Neuronal stem cell (in vitro differentiated cells): Measurements from ENCODE around the gene KCNK4.

Experiments used
- DNase-seq: peaks from one replicate; pipeline ENCODE4 v3.0.0-alpha.2; 2013; ENCODE audit warnings: low spot score
- H2AFZ ChIP-seq: one replicate; pipeline ENCODE4 v1.6.1; 2013; ENCODE audit warnings: mild to moderate bottlenecking, low read length, inconsistent platforms
- H2AK5ac ChIP-seq: 2 replicates; pipeline ENCODE4 v1.6.1; 2013; ENCODE audit warnings: low read depth, mild to moderate bottlenecking, inconsistent platforms, low read length, moderate library complexity, mixed read lengths
- H2BK120ac ChIP-seq: 2 replicates; pipeline ENCODE4 v1.6.1; 2013; ENCODE audit warnings: low read depth, mild to moderate bottlenecking, inconsistent platforms, low read length, moderate library complexity, mixed read lengths
- H2BK12ac ChIP-seq: one replicate; pipeline ENCODE4 v1.6.1; 2013; ENCODE audit warnings: low read length, inconsistent platforms
- H2BK15ac ChIP-seq: 2 replicates; pipeline ENCODE4 v1.6.1; 2013; ENCODE audit warnings: mild to moderate bottlenecking, low read length, inconsistent platforms, mixed read lengths
- H2BK5ac ChIP-seq: one replicate; pipeline ENCODE4 v1.6.1; 2013; ENCODE audit warnings: inconsistent platforms, mild to moderate bottlenecking, low read length, moderate library complexity
- H3K14ac ChIP-seq: one replicate; pipeline ENCODE4 v1.6.1; 2013; ENCODE audit warnings: low read length, inconsistent platforms
- H3K18ac ChIP-seq: 2 replicates; pipeline ENCODE4 v1.6.1; 2013; ENCODE audit warnings: low read length, inconsistent platforms
- H3K23ac ChIP-seq: 2 replicates; pipeline ENCODE4 v1.6.1; 2013; ENCODE audit warnings: low read depth, mild to moderate bottlenecking, mixed read lengths, low read length, inconsistent platforms; ENCODE audit not compliant: poor library complexity
- H3K27ac ChIP-seq: replicated peaks from 3 replicates; pipeline ENCODE4 v1.5.1; 2013; ENCODE audit warnings: low read length, inconsistent platforms
- H3K27me3 ChIP-seq, 3 experiments: 2 replicates each; pipeline ENCODE4 v1.6.1; 2013; ENCODE audit warnings: low read length in 3 of 3, mild to moderate bottlenecking in 2 of 3, inconsistent platforms in 1 of 3, low read depth in 1 of 3, mixed read lengths in 1 of 3, moderate library complexity in 1 of 3; ENCODE audit not compliant: control insufficient read depth in 3 of 3, insufficient read depth in 3 of 3
- H3K36me3 ChIP-seq, 2 donors: replicated peaks in 1 of 2; 2 replicates each; pipeline ENCODE4 v1.6.1; 2013; ENCODE audit warnings: low read length in 2 of 2; ENCODE audit not compliant: control insufficient read depth in 2 of 2, insufficient read depth in 2 of 2
- H3K4ac ChIP-seq: 2 replicates; pipeline ENCODE4 v1.6.1; 2013; ENCODE audit warnings: inconsistent platforms, mild to moderate bottlenecking, low read length, moderate library complexity
- H3K4me1 ChIP-seq, 2 donors: 1 replicate in 1 of 2; 2 replicates in 1 of 2; pipeline ENCODE4 v1.6.1; 2013; ENCODE audit warnings: low read length in 2 of 2, low read depth in 1 of 2; ENCODE audit not compliant: control insufficient read depth in 2 of 2, insufficient read depth in 1 of 2
- H3K4me2 ChIP-seq: one replicate; pipeline ENCODE4 v1.6.1; 2013; ENCODE audit warnings: mild to moderate bottlenecking, low read length, inconsistent platforms; ENCODE audit not compliant: insufficient read depth, poor library complexity, severe bottlenecking
- H3K4me3 ChIP-seq, 2 donors: 2 replicates each; pipeline ENCODE4 v1.5.1; 2013; ENCODE audit warnings: low read length in 2 of 2, mild to moderate bottlenecking in 2 of 2, inconsistent platforms in 1 of 2, moderate library complexity in 1 of 2
- H3K79me1 ChIP-seq: one replicate; pipeline ENCODE4 v1.6.1; 2013; ENCODE audit warnings: low read depth, mild to moderate bottlenecking, inconsistent platforms, low read length, moderate library complexity
- H3K9ac ChIP-seq: one replicate; pipeline ENCODE4 v1.6.1; 2013; ENCODE audit warnings: mild to moderate bottlenecking, low read depth, low read length, inconsistent platforms; ENCODE audit not compliant: poor library complexity
- H3K9me3 ChIP-seq, 2 donors: replicated peaks in 1 of 2; 2 replicates each; pipeline versions ENCODE3 to v1.6.1; 2013; ENCODE audit warnings: low read length in 2 of 2, mild to moderate bottlenecking in 2 of 2, inconsistent platforms in 1 of 2, low read depth in 1 of 2, mixed read lengths in 1 of 2, moderate library complexity in 1 of 2; ENCODE audit not compliant: control insufficient read depth in 2 of 2, insufficient read depth in 1 of 2
- H4K8ac ChIP-seq: one replicate; pipeline ENCODE4 v1.6.1; 2013; ENCODE audit warnings: low read depth, mild to moderate bottlenecking, inconsistent platforms, low read length, moderate library complexity
- H4K91ac ChIP-seq: one replicate; pipeline ENCODE4 v1.6.1; 2013; ENCODE audit warnings: low read length, low read depth, mild to moderate bottlenecking, inconsistent platforms; ENCODE audit not compliant: poor library complexity
- WGBS, 2 donors: extraction: QIAGEN DNeasy Blood & Tissue Kit; methylation state at CpG; one replicate each; pipeline ENCODE4 v1.1.7; 2013; ENCODE audit warnings: missing lambda C conversion rate in 2 of 2, mixed read lengths in 1 of 2; ENCODE audit not compliant: insufficient read length in 2 of 2, insufficient replicate concordance in 1 of 2; ENCODE audit errors: extremely low coverage in 2 of 2; 5-methylcytosine and 5-hydroxymethylcytosine counted together

KCNK4 gene

GRCh38 chr11:64290352-64291261, 495 bp upstream of the KCNK4 start:
- Histone ChIP-seq H3K4me1 (peaks cover 12 to 13% of the 10 kb centered on the region in 2 donors), H3K27me3 (peaks cover 32 to 63% (median 62%) of the 10 kb centered on the region in 3 experiments), H2AK5ac (no peak overlapping the region), H4K91ac (no peak overlapping the region), H3K36me3 (no peaks in the 10 kb centered on the region), H2BK5ac (no peak overlapping the region), H3K14ac (peak overlapping the region; percentile 47), H2BK15ac (peak overlapping the region; percentile 15), H2BK12ac (no peak overlapping the region), H4K8ac (no peak overlapping the region), H2BK120ac (no peak overlapping the region), H3K9me3 (no peaks in the 10 kb centered on the region), H3K4me3 (no peak overlapping the region), H3K9ac (no peak overlapping the region), H2AFZ (no peak overlapping the region), H3K27ac (no peak overlapping the region), H3K4me2 (no peak overlapping the region), H3K4ac (no peak overlapping the region), H3K18ac (peak overlapping the region; percentile 19), H3K23ac (peak overlapping the region; percentile 76), H3K79me1 (peaks cover 2% of the 10 kb centered on the region)
- no peak for DNase-seq
- WGBS, 2 donors, result no CpG with 5 or more reads among the region's 10 CpGs

- Histone ChIP-seq H2BK5ac (peak overlapping the region; percentile 17), H3K18ac (peak overlapping the region; percentile 82), H3K23ac (peak overlapping the region; percentile 83), H3K79me1 (peaks cover 2% of the 10 kb centered on the region), H3K9me3 (no peaks in the 10 kb centered on the region), H3K4me2 (peak overlapping the region; percentile 60), H3K14ac (peak overlapping the region; percentile 47), H2AFZ (peak overlapping the region; percentile 79), H3K36me3 (no peaks in the 10 kb centered on the region), H3K27ac (no peak overlapping the region), H3K27me3 (peaks cover 41 to 76% (median 75%) of the 10 kb centered on the region in 3 experiments), H2BK12ac (no peak overlapping the region), H3K4me1 (peaks cover 6 to 13% of the 10 kb centered on the region in 2 donors), H4K8ac (no peak overlapping the region), H3K4me3 (peak overlapping the region; percentile 20 to 68), H2BK120ac (no peak overlapping the region), H4K91ac (no peak overlapping the region), H3K9ac (peak overlapping the region; percentile 74), H3K4ac (no peak overlapping the region), H2BK15ac (no peak overlapping the region), H2AK5ac (peak overlapping the region; percentile 81)
- no peak for DNase-seq
- no CpG with 5 or more reads among the region's 96 CpGs for WGBS, 2 donors
These were observed 804 bp downstream of the KCNK4 start for GRCh38 chr11:64291752-64292459.

- Histone ChIP-seq H4K8ac (peak overlapping the region; percentile 31), H3K14ac (peak overlapping the region; percentile 67), H2BK15ac (peak overlapping the region; percentile 34), H3K4ac (no peak overlapping the region), H3K23ac (peak overlapping the region; percentile 94), H2BK12ac (peak overlapping the region; percentile 16), H4K91ac (no peak overlapping the region), H3K79me1 (peaks cover 2% of the 10 kb centered on the region), H3K18ac (peak overlapping the region; percentile 82), H3K27ac (no peak overlapping the region), H2BK120ac (no peak overlapping the region), H2AK5ac (peak overlapping the region; percentile 81), H3K36me3 (no peaks in the 10 kb centered on the region), H2AFZ (peak overlapping the region; percentile 79), H3K4me2 (peak overlapping the region; percentile 60), H3K4me1 (peaks cover 6 to 18% of the 10 kb centered on the region in 2 donors), H2BK5ac (peak overlapping the region; percentile 17), H3K9me3 (no peaks in the 10 kb centered on the region), H3K9ac (peak overlapping the region; percentile 74), H3K4me3 (no peak overlapping the region), H3K27me3 (peaks cover 48 to 84% (median 83%) of the 10 kb centered on the region in 3 experiments)
- no CpG with 5 or more reads among the region's 42 CpGs for WGBS, 2 donors
- no peak for DNase-seq
These were observed 1.6 kb downstream of the KCNK4 start for GRCh38 chr11:64292460-64293254.
